ENCODE results near the gene MAP2K6.

MAP2K6 gene

DNA sequence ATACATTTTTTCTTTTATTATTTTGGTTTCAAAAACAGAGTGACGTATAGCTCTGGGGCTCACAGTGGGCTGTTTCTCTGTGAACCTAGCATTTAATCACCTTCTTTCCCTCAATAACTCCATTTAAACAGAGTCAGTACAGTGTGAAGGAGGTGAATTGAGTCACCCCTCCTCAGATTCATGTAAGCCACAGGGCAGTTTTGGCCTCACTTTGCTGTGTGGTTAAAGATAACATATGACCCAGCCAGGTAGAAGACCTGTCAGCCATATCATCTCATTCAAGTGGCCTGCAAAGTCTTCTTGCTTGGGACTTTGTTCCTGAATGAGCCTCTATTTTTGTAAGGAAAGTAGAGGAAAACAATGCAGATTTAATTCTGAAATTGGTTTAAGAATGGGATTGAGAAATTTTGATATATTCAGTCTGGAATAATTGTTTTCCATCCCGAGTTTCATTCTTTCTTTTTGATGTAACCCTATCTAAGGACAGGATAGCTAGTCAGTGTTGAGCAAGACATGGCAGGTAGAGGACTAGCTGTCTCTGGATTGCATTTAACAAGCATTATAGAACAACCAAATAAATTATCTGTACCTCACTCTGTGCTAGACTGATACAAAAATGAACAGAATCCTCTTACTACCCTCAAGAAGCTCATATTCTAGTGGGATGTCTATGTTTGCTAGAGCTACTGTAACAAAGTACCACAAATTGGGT lies 13.1 kb downstream of the MAP2K6 start:
- no peak for DNase-seq

DNA sequence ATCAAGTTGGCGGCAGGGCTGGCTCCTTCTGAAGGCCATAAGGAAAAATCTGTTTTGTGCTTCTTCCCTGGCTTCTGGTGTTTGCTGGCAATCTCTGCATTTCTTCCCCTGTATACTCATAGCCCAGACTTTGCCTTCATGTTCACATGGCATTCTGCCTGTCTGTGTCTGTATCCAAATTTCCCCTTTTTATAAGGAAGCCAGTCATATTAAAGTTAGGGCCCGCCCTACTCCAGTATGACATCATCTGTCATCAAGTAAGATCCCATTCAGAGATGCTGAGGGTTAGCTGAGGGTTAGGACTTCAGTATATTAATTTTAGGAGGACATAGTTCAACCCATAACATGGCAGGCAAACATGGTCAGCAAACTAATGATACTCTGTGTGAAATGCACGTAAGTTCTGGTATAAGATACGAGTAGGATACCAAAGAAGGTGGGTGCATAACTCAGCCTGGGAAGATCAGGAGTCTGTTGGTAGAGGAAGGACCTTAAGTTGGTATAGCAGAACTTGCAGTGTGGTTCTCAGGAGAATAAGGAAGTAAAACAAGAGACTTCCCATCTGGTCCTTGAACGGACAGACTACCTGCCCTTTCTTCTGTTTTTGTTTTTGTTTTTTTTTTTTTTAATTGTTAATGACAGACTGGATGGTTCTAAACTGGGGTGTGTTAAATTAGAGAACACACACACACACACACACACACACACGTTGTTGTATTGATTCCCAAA lies 13.9 kb downstream of the MAP2K6 start:
- DNase-seq = no peak

DNA sequence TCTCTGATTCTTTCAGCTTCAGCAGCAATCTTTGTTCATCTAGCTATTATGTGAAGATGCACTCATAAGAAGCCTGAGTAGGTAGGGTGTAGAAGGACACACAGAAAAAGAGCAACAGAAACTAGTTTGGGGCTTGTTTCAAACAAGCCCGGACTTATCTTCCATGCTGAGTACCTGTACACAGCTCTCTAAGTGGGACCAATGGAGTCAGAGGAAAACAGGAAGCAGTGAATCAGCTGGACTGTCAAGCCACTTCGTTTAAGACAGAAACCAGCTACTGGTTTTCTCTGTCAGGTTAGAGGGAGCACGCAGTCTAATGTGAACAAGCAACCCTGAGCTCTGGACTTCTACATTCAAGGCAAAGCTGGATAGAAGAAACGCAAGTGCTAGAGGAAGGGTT lies 16.0 kb downstream of the MAP2K6 start:
- DNase-seq = no peak

DNA sequence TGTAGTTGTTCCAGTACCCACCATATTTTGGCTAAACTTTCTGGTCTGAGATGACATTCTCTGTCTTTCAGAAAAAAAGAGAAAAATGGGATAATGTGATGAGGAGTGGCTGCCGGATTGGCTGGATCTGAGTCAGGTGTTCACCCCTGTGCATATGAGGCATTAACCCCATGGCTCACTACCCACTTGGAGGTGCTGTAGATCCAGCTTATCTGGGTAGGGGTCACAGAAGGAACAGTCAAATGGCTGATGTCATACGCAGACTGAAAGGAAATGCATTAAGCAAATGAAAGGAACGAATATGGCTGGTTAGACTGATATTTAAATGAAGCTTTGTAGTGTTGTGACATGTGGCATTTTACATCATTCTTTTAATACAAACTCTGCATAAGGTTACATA lies 17.3 kb downstream of the MAP2K6 start:
- no peak for DNase-seq

DNA sequence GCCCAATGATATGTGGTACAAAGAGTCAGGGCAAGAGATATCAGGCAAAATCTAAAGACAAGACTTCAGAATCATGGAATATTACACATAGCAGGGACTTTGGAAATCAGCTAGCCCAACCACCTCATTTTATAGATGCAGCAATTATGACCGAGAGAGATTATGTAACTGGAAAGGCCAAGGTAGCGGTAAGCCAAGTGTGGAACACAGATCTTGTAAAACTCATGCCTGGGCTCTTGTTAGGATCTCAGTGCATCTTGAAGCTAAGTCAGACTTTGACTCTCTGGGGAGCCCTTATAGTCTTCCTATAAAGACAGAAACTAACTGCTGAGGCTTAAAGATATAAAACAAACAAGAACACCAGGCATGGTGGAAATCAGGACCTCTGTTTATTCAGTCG lies 18.6 kb downstream of the MAP2K6 start:
- no peak for DNase-seq

DNA sequence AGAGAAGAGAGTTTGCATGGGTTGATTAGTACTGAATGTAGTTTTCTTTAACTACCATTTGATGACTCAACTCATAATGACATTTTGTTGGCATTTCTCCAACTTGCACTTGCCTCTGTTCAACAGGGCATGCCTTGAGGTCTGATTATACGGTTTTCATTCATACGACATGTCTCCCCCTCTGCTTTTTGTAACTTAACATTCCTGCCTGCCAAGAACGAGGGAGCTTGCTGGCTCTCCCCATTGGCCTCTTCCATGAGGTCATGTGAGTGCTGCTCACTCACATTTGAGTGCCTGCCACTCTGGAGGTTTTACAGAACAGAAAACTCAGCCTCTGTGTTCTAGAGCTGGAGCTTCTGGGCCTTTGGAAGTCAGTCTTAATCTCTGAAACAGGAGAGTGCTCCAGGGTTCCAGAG lies 19.7 kb downstream of the MAP2K6 start:
- DNase-seq = no peak

DNA sequence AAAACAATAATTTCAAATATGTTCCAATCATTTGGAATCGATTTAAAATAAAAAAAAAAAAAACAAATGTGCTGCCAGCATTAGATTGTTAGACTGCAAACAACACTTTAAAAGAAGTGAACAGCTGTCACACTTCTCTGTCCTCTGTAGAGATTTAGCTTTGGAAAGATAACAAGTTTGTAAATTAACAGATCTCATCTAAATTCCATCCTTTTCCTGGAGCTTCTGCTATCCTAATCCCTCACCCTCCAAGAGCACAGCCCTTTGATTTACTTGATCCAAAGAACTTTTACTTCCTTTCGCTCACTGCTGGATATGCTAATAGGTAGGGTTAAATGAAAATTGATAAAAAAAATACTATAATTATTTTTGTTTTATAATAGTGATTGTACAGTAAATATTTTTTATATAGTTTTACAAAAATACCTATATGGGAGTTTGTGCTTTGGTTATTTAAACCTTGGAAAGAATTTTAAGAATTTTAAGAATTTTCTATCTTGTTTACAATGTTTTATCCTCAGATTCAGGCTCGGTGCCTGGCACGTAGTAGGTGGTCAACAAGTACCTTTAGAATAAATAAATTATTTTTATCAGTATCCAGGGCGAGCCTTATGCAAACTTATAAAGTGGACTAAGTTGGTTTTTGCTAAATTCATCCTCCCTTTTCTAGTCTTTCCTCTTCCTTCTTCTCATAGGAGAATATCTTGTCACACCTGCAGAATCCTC lies 21.6 kb downstream of the MAP2K6 start:
- DNase-seq = no peak

DNA sequence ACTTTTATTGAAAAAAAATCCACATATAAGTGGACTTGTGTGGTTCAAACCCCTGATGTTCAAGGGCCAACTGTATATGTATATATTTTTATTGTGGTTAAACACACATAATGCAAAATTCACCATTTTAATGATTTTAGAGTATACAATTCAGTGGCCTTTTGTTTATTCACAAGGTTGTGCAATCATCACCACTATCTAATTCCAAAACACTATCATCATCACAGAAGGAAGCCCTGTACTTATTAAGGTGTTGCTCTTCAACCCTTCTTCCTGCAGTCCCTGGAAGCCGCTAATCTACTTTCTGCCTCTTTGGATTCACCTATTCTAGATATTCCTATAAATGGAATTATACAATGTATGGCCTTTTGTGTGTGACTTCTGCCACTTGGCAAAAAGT lies 23.0 kb downstream of the MAP2K6 start:
- no peak for DNase-seq

DNA sequence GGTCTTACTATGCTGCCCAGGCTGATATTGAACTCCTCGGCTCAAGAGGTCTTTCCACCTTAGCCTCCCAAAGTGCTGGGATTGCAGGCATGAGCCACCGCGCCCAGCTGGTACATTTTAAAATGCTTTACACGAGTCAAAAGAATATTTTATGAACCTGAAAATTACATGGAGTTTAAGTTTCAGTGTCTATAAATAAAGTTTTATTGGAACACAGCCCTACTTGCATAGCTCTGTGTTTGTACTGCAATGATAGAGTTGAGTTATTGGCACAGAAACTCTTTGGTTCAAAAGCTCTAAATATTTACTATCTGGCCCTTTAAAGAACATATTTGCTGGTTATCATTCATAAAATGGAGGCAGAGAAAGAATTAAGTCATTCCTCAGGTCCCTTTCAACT lies 24.3 kb downstream of the MAP2K6 start:
- no peak for DNase-seq

DNA sequence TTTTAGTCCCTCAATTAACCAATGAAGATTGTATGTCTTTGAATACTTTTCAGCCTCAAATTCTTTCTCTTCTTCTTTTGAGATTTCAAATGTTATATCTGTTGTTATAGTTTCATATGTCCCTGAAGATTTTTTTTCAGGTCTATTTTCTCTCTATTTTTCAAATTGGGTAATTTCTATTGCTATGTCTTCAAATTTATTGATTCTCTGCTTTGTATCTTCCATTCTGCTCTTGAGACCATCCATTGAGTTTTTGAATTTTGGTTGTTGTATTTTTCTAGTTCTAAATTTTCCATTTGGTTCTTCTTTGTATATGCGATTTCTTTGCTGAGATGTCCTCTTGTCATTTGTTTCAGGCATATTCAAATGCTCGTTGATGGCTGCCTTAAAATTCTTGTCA lies 26.7 kb downstream of the MAP2K6 start:
- DNase-seq = no peak

DNA sequence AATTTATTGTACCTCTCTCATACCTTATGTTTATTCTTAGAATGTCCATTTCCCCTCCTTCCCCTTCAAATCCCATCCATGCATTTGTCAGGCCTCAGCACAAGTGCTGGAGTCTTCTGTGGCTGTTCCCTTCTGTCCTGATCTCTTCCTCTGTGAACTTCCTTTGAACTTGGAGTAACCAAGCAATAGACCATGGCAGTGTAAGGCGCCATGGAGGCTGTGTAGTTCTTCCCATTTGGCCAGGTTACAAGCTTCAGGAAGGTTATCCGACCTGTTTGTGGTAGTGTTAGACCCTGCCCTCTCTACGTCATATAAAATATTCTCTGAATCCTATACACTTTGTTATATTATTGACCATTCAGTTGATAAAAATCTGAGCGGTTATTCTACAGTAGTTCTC lies 28.6 kb downstream of the MAP2K6 start:
- no peak for DNase-seq

DNA sequence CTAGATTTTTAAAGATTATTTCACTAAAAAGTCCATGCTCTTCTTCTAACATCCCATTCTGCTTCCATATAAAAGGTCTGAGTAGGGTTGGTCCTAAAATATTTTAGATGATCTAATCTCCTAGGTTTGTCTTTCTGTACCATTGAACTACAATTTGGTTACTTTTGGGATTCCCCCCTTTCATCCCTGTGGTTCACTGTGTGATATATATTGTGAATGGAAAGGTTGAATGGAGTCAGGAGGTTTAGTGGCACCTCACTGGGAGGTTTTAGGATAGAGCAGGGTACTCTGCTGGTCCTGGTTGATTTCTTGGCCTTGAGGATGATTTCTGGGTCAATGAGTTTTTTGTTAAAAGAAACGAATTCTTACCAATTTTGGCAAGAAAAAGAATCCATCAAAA lies 29.5 kb downstream of the MAP2K6 start:
- no peak for DNase-seq

DNA sequence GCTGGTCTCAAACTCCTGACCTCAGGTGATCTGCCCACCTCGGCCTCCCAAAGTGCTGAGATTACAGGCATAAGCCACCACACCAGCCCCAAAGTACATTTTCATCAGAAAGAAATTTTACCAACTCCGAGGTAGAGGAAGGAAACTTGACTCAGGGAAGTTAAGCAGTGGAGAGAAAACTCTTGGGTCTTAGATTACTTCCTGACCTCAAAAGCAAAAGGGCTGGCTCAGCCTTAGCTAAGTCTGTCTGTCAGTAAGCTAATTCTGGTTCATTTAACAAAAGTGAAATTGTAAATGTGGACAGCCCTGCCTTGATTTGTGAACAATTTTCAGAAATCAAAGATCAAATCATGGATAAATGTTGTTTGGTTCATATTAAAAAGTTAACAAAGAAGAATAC lies 30.6 kb downstream of the MAP2K6 start:
- no peak for DNase-seq

DNA sequence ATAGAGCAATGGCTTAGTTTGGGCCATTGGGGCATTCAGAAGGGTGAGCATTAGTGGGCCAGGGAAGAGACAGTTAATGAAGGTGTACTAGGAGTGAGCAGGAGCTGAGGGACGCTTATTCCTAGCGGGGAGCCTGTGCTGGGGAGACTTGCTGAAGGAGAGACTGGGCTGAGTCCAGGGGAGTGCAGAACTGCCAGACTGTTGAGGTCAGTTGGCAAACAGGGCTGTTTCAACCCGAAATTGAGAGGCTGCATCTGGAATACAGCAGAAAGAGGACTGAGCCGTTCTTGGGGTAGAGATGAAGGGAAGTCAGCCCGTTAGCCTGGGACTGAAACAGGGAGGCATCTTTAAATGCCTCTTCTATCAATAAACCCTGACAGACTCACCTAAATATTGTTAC lies 33.2 kb downstream of the MAP2K6 start:
- no peak for DNase-seq

DNA sequence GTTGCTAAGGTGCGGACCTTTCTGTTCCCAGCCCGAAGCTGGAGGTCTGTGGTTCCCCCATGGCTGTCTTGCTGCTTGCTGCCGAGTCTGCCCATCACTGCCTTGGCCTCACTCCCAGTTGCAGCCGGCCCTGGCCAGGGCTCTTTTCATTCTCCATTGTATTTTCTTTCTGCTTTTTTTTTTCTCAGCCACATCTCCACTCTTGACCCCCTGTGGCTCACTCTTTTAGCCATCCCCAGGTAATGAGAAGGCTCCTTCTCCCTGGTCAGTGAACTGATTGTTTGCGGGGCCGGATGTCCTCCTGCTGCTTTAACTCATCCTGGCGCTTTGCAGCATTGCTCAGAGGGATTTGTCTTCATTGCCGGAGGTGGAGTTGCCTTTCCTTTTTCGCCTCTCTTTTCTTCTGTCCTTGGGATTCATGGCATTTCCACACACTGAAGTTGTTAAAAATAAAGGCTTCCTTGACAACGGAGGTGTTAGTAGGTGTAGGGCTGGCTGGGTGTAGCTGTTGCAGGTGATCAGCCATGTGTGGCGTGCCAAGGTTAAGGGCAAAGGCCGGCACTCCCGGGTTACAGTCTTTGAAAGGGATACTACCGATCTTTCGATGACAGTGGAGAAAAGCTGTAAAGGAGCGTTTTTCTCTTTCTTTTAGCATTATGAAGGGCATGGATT lies 34.1 kb downstream of the MAP2K6 start:
- DNase-seq = no peak

DNA sequence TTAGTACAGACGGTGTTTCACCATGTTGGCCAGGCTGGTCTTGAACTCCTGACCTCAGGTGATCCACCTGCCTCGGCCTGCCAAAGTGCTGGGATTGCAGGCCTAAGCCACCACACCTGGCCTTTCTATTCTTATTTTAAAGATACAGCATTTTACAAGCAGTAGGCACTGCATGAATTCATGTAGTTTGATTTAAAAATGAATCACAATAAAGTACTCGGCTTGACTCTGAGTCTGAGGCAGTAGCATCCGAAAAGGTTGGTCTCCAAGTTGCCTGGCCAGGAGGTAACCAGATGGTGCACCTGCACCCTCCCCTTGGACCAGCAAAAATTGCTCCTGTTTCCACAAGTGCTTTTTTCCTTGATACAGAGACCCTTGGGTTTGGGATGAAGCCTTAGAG lies 35.6 kb downstream of the MAP2K6 start:
- DNase-seq = no peak

DNA sequence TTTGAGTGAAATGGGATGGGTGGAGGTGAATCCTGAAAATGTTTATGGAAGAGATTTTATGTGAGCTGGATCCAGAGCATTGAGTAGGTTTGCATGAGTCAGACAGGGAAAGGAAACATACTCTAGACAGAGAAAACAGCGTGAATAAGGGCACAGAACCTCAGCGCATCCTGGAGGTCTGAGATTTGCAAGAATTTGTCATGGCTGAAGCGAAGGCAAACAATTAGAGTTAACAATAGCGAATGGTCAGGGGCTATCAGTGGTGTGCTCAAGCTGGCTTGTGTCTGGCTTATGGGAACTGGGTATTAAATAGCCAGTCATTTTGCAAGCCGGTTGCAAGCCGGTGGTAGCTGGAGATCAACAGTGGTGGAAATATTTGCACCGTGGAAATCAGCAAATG lies 36.4 kb downstream of the MAP2K6 start:
- DNase-seq = no peak

DNA sequence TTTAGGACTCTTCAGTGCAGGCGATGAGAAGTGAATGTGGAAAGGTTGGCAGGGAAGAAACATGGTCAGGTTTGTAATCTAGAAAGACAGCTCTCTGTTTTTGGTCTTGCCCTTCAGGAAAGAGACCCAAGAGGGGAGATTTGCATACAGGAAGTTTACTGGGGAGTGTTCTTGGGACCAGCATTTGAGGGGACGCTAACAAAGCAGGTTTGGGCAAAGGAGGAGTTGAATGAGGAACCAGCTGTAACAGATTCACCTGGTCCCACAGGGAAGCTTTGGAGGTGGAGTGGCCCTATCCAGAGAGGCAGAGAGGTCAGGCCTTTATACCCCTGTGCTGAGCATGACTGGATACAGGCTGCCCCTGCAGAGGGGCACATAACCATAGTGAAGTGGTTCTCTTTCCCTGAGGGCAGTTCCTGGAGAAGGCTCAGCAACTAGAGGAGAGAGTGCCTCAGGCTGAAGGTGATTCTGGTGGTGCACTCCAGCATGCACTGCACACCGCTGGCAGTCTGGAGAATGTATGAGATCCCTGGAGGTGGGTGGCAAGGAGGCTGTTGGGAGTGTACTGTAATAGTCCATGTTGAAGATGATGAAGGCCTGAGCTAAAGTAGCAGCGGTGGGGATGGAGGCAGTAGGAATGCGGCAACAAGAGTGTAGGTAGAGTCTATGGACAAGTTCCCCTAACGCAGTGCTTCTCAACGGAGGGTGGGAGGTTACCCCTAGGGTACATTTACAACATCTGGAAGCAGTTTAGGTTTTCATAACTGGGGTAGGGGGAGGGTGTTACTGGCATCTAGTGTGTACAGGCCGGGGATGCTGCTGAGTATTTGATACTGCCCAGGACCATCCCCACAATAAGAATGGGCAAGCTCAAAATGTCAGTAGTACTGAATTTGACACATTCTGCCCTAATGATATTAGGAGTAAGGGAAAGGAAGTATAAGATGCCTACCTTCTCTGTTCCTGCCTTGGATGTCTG lies 37.2 kb downstream of the MAP2K6 start:
- no peak for DNase-seq

DNA sequence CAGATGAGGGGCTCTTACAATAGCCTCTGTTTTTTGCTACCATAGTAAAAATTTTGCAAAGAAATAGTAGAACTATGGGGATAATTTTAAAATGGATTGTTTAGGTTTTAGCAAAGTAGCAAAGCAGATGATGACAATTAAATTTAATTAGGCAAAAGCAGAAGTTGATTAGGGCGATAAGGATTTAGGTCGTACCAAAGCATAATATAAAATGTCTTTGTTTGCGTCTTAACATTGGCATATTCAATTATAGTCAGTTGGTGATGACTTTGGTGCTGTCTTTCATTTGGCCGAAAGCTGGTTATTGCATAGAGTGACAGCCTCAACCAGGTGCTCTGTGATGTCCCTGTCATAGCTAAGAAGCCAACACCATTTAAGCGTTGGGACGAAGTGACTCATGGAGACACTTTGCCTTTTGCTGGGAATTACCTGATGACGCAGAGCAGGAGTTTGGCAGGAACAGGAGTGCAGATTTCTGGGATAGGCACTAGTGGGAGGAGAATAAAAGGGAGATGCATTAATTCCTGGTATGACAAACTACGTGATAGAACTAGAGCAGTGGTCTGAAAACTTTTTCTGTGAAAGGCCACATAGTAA lies 38.3 kb downstream of the MAP2K6 start:
- no peak for DNase-seq

DNA sequence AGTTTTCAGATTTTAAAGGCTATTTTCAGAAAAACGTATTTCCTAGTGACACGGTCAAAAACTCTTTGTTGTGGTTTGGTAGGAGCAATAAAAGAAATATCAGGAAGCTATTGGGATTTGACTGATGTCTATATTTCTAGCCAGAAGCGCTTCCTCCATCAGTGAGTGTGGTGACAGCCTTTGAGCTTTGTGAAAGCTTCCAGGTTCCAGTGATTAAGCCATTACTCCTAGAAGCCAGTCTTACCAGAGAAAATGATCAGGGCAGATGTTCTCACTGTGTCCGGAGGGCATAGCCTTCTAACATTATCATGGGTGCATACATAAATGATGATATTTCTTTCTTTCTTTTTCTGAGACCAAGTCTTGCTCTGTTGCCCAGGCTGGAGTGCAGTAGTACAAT lies 39.6 kb downstream of the MAP2K6 start:
- DNase-seq = no peak

DNA sequence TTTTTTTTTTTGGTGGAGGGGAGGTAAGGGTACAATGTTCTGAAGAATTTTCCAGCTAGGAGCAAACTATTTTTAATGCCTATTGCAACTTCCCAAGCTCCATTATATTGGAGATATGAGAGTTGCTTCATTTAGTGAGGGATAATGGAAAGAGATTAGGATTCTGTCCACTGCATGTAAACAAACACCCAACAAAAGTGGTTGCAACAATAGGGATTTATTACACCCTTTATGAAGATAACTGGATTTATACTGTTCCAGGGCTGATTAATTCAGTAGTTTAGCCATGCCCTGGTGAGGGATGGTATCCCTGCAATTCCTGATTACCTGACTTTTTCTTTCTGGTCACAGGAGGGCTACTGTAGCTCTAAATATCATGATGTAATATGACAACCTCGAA lies 40.5 kb downstream of the MAP2K6 start:
- DNase-seq = no peak

DNA sequence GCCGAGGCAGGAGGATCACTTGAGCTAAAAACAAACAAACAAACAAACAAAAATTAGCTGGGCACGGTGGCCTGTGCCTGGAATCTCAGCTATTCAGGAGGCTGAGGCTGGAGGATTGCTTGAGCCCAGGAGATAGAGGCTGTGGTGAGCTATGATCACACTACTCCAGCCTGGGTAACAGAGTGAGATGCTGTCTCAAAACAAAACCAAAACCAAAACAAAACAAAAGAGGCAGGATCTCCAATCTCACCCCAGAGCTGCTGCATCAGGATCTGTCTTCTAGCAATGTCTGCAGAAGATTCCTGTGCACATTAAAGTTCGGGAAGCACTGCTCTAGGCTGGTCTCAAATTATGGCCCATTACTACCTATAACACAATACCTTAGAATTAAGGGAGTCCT lies 43.1 kb downstream of the MAP2K6 start:
- DNase-seq = no peak
